CD4-positive, alpha-beta T cell treated with Interleukin-4 for 1 hour (primary cell): ENCODE measurements around the gene UBE2E3.
A peak's percentile ranks its signal among the peaks of the same experiment; 100 is the strongest.
"Not testable (repeated sequence)": the region's sequence is repeated elsewhere in the genome, so short reads cannot be mapped to it uniquely, and the experiment has no call there.

Experiments used
- DNase-seq, 2 donors: peaks; one replicate each; pipeline ENCODE4 v3.0.0-alpha.2; 2020 to 2022

Gene UBE2E3

DNA sequence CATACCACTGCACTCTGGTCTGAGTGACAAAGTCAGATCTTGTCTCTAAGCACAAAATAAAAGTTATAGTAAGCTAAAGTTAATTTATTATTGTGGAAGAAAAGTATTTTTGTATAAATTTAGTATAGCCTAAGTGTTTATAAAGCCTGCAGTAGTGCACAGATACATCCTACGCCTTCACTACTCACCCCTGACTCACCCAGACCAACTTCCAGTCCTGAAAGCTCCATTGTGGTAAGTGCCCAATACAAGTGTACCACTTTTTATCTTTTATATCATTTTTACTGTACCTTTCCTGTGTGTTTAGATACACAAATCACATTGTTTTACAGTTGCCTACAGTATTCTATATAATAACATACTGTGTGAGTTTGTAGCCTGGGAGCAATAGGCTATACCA lies 57.5 kb downstream of the UBE2E3 start:
- no peak for DNase-seq

- DNase-seq = no peak
These were observed 58.4 kb downstream of the UBE2E3 start for GRCh38 chr2:181038796-181039195.

DNA sequence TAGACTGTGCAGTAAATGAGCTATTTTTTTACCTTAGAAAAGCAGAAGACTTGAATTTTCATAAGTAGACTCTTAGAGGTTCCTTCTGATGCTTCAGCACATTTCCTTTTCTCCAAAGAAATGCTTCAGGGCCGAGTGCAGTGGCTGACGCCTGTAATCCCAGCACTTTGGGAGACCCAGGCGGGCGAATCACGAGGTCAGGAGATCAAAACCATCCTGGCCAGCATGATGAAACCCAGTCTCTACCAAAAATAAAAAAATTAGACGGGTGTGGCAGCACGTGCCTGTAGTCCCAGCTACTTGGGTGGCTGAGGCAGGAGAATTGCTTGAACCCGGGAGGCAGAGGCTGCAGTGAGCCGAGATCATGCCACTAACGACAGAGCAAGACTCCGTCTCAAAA lies 60.4 kb downstream of the UBE2E3 start:
- not testable (repeated sequence) for DNase-seq

DNA sequence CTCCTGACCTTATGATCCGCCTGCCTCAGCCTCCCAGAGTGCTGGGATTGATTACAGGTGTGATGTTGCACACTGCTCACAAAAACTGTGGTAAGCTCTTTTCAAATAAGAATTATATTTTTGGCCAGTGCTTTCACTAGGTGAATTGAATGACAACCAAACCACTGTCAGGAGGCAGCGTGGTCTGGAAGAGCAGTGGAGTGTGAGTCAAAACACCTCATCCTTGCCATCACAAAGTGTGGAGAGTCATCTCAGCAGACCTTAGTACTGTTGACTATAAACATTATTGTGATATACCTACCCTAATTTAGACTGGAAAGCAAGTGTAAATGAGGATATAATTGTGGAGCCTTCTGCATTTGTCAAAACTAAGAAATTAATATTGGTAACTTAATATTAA lies 61.3 kb downstream of the UBE2E3 start:
- no peak for DNase-seq

DNA sequence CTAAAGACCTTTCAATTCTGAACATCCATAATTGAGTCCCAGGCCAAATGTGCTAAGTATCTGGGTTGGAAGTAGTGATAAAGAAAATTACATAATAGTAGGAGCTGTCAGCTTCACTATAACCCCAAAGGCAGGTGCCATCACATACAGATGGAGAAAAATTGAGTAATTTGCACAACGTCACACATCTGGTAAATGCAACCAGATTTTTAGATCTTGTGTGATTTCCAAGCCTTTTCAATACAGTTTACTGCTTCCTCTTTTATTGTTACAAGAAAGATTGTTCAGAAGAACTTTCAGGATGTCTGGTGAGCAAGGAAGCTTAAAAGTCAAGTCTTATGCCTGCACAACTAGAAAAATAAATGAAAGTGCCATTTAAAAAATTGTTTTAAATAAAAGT lies 62.3 kb downstream of the UBE2E3 start:
- no peak for DNase-seq

DNA sequence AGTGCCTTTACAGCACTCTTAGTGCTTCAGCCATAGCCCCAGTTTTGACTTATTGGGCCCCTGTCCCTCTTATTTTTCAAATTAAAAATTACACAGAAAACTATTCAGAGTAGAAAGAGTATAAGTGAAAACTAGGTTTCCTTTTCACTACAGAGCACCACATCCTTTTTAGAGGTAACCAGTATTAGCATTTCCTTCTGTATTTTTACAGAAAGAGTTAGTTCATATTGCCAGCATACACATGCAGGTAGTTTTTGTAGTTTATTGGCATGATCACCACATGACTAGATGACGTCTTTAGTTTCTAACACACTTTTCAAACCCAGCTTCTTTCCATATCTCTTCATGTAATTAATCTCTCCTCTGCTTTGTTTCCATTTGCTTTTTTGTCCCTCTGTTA lies 66.4 kb downstream of the UBE2E3 start:
- no peak for DNase-seq

GRCh38 chr2:181047829-181048228 lies 67.4 kb downstream of the UBE2E3 start:
- DNase-seq = no peak

GRCh38 chr2:181051861-181052522 lies 71.6 kb downstream of the UBE2E3 start:
- DNase-seq = no peak

DNA sequence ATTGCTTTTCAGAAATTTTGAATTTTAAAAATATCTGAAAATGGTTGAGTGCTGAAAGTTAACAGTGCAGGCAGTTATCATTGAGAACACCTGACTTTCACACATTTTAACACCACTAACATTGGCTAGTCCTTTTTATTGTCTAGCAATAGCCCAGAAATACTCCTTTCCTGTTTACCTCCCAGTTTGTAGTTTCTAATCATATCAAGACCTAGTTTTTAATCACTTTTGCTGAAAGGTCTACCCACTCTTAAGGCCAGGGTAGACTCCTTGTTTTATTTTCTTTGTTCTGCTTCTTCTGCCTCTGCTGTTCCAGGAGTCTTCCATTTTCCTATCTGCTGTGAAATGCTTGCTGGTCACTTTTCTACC lies 72.1 kb downstream of the UBE2E3 start:
- no peak for DNase-seq

- no peak for DNase-seq
These were observed 73.9 kb downstream of the UBE2E3 start for GRCh38 chr2:181054256-181054655.

- no peak for DNase-seq
These were observed 74.4 kb downstream of the UBE2E3 start for GRCh38 chr2:181054843-181055242.

GRCh38 chr2:181058378-181059269 lies 78.2 kb downstream of the UBE2E3 start:
- DNase-seq = peak; percentile 29 to 69

DNA sequence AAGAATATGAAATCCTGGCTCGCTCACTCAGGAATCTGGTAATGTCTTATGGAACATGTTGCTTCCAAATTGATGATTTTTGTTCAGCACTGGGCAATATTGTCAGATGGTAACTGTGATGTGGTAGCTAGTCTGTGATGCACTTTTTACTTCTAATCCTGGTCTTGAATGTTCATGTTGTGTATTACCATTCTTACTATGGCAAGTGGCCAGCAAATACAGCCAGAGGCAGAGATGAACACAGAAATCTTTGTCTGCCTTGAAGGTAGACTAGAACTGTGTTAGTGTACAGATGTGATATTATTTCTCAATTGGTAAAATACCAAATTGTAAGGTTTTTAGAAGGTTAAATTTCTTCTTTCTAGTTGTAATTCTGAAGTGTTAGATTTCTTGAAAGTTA lies 83.3 kb downstream of the UBE2E3 start:
- no peak for DNase-seq

DNA sequence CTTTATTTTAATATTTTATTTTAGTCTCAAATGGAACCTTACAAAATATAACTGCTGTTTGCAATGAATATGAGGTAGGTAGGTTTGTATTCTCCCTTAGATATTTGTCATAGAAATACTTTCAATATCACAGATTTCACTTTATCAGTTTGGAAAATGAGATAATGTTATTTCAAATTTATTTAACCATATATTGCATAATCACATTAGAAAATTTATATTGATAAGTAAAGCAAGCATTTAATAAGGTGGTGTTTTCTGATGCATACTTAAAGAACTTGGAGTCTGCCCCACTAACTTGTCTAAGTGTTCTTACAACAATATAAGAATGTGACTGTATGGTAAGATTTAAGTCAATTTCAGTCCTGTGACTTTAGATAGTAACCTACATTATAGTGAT lies 85.1 kb downstream of the UBE2E3 start:
- no peak for DNase-seq

GRCh38 chr2:181066333-181066732 lies 85.9 kb downstream of the UBE2E3 start:
- DNase-seq = no peak

- no peak for DNase-seq
These were observed 89.9 kb downstream of the UBE2E3 start for GRCh38 chr2:181070119-181070835.

DNA sequence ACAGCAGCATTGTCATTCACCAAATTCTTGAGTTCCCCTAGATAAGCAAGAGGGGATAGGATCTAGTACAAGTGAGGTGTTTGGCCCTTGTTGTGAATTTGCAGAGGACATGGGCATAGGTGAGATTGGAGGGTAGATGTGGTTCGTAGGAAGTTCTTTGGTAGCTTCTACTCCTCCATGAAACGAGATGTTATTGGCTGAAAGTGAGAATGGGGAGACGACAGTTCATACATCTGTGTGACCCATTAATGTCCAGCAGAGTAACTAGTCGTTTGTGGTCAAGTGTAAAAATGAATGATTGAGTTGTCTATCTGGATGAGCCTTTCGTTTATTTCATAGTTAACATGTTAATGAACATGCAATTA lies 90.4 kb downstream of the UBE2E3 start:
- no peak for DNase-seq

DNA sequence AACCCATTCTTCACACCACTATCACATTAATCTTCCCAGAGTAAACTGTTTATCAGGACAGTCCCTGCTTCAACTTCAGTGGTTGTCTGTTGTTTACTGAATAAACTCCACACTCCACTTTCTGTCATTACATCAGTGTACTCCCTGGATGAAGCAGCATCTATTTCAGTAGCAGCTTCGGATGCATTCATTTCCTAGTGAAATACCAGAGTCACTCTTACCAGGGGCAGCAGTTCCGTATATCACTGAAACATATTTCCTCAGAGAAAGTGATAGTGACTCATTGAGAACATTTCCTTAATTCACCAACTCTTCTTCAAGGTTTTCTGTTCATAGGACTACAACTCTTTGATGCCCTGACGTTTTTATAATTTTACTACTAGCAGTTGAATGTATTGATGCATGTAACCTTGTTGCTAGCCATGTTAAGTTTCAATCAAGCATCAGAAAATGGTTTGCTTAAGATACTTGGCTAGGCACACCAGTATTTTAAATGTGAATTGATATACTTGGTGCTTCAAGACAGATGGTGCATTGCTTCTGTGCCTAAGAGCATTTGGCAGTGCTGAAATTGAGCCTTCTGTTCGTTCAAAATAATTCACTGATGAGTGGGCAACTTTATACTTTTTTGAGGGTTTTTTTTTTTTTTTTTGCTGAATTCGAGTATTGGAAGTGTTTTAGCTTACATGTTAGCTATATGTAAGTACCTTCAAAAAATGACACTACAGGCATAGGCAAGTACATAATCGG lies 92.3 kb downstream of the UBE2E3 start:
- DNase-seq = no peak

DNA sequence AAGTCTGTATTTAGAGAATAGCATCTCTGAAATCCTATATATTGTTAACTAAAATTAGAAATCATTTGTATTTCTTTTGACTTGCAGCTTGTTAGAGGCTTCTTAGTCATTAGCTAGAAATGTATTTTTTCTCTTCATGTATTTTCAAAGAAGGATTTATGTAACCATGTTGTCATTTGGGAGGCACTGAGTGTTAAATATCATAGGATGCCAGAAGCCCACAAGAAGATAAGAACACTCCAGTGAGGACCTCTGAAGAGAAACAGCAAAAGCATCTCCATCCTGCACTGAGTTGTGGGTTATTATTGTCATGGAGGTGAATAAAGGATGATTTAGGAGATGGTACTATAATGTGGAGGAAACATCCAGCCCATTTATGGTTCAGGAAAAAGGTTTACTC lies 93.5 kb downstream of the UBE2E3 start:
- no peak for DNase-seq

DNA sequence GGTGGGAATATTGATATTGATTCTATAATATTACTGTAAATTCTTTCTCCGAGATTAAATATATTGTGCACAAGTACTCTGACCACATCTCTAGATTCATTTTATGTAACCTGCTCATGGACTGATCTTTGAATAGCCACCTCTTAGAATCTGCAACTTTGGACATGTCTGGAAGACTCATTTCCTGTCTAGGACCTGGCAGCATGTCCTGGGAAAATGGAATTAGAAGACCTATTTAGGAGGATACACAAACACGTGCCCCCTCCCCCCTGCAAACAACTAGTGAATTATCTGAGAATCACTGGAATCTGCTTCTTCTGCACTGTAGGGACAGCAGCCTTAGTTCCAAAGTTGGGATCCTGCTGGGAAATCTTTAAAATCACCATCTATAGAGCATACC lies 94.1 kb downstream of the UBE2E3 start:
- DNase-seq = no peak

DNA sequence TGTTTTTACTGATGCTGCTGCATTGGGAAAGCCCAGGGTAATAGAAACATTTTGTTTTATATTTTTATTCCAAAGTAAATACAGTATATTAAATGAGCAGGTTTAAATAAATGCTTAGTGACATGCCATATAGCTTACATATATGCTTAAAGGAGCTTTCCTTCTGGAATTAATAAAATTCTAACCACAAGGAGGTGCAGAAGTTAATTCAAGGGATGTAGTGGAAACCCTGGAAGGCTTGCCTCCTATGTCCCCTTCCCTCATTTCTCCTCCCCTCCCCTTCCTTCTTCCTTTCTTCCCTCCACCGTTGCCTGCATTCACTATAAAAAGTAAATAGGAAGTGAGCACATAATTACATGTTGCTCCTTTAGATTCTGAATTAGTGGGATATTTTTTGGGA lies 96.3 kb downstream of the UBE2E3 start:
- DNase-seq = no peak

DNA sequence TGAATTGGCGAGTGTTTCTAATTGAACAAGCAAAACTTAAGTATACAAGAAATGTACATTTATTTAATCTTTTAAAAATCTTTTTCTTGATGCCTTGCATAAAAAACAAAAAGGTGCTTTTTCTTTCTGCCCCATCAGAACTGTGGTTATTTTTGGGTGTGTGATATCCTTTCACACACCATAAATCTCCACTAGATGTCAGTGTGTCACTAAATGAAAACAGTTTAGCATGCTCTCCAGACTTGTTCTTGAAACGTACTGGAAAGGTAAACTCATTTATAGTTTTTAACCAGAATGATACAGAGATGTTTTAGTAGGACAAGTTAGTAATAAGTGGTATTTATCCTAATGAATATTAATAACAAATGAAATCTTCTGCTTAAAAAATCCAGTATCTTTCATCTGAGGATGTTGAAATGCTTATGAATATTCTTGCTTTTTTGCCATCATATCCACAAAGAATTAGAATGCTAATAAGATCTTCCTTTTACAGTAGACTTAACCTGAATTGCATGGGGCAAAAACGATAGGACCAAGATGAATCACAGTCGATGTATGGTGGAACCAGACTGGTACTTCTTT lies 96.8 kb downstream of the UBE2E3 start:
- DNase-seq = peak; percentile 28 to 78

GRCh38 chr2:181083140-181083539 lies 102.7 kb downstream of the UBE2E3 start:
- no peak for DNase-seq
